GM21576 (cell line): ENCODE measurements around the gene PTPRF.

Experiments
- ATAC-seq: cut with Tn5 transposase; IDR thresholded peaks from one replicate; pipeline ENCODE4 v1.9.1; 2021; ENCODE audit warnings: mild to moderate bottlenecking, moderate library complexity; ENCODE audit not compliant: unreplicated experiment

The PTPRF gene

DNA sequence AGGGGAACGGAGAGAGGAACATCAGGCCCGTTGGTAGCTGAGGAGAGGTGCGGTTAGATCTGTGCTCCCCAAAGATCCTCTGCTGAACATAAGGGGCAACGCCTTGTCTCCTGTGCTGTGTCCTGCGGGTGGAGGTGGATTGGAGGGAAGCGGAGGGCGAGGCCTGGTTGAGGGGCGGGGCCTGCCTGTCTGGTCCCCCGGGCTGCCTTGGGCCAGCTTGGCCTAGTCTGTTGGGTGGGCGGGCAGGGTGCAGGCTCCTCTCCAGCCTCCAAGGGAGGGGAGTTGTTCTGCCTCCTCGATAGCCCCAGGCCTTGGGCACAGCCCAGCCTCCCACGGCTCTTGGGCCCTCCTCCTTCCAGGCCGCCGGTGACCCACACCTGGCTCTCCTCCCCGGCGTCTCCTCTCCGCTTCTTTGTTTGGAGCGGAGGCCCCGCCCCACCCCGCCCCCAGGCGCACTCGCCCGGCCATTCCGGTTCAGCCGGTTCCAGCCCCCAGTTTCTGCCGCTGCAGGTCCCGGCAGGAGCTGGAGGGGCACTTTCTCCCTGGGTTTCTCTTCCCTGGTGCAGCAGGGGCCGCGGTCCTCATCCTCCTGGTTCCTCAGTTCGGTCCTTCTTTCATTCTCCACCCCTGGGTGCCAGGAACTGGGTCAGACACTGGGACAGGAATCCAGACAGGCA is 19.4 kb downstream of the PTPRF start:
- no peak for ATAC-seq

GRCh38 chr1:43550598-43551246 is 20.0 kb downstream of the PTPRF start:
- no peak for ATAC-seq

GRCh38 chr1:43551396-43551888 is 20.8 kb downstream of the PTPRF start:
- ATAC-seq: no peak

- ATAC-seq: no peak
Measured at GRCh38 chr1:43552059-43552742, 21.5 kb downstream of the PTPRF start.

DNA sequence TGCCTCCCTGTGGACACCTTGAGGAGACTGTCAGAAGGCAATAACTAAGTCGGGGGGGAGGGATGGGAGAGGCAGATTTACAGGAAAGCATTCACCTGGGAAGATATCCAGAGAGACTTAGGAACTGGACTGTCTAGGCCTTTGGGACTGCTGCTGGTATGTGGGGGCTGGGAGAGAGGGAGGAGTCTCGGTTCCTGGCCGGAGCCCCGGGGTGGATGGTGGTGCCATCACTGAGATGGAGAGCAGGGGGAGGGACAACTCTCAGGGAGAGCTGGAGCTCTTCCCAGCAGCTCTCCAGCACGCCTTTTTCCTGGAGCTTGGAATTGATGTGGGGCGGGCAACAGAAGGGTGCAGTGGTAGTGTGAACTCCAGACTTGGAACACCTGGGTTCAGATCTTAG is 22.1 kb downstream of the PTPRF start:
- ATAC-seq: no peak

- ATAC-seq: no peak
Measured at GRCh38 chr1:43554444-43554992, 23.8 kb downstream of the PTPRF start.

DNA sequence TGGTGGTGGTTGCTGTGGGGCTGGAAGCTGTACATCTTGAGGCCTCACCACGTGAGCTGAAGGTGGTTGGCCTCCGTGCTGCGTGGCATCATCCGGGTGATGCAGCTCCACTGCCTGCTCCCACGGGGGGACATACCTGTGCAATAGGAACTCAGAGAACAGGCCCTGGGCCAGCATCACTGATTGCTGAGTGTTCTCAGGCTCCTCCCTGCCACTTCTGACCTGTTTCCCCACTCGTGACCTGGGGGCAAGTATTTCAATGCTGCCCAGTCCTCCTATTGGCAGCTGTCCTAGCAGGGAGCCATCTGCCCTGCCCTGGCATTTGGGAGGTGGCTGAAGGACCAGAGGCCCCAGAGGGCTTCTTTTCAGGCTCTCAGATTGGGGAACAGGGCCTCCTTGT is 26.1 kb downstream of the PTPRF start:
- no peak for ATAC-seq

GRCh38 chr1:43557744-43558245 is 27.1 kb downstream of the PTPRF start:
- no peak for ATAC-seq

GRCh38 chr1:43558346-43558841 is 27.7 kb downstream of the PTPRF start:
- ATAC-seq: no peak

DNA sequence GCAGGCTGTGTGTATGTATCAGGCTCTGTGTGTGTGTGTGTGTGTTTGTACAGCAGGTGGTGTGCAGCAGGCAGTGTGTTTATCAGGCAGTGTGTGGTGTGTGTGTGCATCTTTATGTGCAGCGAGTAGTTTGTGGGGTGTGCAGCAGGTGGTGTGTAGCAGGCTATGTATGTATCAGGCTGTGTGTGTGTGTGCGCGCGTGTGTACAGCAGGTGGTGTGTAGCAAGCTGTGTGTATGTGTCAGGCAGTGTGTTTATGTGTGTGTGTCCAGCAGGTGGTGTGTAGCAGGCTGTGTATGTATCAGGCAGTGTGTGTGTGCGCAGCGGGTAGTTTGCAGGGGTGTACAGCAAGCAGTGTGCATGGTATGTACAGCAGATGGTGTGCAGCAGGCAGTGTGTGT is 29.0 kb downstream of the PTPRF start:
- ATAC-seq: no peak

GRCh38 chr1:43560286-43560685 is 29.6 kb downstream of the PTPRF start:
- ATAC-seq: no peak

DNA sequence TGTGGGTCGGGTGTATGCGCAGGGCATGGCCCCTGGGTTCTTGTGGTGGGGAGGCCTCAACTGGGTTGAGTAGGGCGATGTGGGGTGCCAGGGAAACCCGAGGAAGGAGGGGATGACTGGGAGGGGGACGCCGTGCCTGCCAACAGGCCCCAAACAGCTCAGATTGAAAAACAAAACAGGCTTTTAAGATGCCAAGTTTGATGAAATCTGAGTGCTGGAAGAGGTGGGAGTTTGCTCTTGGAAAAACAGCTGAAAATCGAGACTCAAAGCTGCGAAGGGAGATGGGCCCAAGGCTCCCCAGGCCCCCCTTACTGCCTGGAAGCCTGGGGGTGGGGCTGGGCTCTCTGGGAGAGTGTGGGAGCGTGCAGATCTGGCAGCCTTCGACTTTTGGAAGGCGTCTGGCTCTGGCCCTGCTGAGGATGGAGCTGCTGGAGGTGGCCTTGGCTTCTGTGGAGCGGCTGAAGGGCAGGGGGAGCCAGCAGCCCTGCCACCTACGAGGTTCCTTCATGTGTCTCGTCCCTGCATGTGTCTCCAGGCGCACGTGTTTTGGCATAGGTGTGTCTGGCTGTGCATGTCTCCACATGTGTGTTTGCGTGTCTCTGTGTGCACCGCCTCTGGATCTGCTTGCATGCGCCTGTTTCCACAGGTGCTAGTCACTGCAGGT is 33.3 kb downstream of the PTPRF start:
- ATAC-seq: no peak

DNA sequence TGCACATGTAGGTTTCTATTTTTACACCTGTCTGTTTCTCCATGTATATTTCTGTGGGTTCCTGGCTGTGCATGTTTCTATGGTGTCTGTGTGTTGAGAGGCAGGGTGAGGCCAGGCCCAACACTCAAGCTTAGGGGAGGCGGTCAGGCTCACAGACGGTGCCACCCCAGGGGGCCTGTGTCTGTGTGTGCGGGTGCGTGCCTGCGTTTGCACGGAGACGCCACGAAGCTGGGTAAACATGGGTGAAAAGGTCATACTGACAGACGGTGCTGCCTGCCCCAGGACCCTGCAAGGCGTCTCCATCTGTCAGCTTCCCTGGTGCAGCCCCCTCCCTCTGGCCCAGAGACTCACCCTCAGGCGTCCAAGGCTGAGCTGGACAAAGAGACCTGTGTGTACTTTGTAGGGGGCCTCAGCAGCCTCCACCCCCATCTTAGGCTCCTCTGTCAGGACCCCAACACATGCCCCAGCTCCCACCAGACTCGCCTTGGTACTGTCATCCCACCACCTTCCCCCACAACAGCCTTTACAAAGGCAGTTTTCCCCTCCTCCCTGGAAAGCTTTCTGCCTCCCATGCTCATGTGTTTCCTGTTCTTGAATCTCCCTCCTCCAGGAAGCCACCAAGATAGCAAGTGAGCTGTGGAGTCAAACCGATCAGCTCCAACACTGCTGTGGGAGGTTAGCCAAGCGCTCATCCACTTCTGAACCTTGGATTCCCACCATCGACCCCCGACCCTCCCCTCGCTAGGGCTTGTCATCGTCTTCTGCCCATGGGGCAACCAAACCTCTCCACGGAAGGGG is 34.1 kb downstream of the PTPRF start:
- no peak for ATAC-seq

- ATAC-seq: no peak
Measured at GRCh38 chr1:43565600-43566360, 35.1 kb downstream of the PTPRF start.

DNA sequence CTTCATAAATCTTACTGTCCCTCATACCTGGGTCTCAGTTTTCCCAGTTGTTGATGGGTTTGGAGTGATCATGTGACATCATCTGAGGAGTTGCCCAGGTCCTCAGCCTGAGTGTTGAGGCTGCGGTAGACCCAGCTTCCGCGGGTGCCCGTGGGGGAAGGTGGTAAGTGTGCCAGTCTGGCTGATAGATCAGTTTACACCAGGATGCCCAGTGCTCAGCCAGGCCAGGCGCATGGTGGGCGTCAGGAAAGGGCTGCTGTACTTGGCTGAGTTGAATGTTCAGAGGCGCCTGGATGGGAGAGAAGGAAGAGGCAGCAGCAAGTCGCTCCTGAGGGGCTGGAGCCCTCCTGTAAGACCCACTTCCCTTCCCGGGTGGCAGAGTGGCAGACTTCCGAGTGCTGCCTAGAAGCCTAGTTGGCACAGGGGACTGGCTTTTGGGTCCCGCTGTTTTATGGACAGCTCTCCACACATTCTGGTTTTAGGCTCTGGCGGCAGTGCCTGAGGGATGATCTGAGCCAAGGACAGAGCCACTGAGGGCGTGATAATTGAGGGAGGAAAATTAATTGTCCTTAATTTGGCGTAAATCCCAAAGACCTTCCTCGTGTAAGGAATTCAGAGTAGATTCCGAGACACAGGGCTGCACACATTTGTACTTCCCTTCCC is 35.8 kb downstream of the PTPRF start:
- ATAC-seq: no peak

DNA sequence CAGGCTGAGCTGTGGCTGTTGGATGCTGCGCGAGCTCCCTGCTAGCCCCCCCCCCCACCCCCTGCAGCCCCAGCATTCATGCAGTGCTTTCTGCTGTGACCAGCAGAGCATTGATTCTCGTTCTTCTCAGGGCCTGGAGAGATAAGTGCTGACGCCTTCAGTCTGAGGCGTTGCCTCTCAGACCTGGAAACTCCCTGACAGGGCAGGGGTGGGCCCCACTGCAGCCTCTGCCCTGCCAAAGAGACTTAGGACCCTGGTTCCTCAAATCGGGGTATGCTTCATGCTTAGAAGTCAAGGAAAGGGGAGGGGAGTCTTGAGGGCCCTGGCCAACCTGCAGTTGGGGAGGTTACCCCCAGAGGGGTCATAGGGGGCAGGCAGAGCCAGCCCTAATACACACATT is 38.5 kb downstream of the PTPRF start:
- ATAC-seq: no peak

- ATAC-seq: no peak
Measured at GRCh38 chr1:43570277-43570676, 39.6 kb downstream of the PTPRF start.

DNA sequence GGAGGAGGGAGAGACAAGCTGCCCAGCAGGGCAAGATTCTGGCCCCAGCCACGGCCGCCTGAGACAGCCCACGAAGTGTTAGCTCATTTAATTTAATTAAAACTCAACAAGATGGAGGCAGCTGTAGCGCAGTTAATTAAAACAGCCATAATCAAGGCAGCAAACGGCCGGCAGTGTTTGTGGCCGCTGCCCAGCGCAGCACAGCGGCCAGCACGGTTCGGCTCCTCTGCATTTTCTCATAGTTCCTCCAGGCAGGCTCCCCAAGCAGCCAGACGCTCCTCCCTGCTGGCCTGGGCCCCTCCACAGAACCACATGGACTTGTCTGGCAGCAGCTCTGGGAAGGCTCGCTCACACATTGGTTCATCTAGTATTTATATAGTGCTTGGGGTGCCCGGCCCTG is 40.0 kb downstream of the PTPRF start:
- no peak for ATAC-seq

DNA sequence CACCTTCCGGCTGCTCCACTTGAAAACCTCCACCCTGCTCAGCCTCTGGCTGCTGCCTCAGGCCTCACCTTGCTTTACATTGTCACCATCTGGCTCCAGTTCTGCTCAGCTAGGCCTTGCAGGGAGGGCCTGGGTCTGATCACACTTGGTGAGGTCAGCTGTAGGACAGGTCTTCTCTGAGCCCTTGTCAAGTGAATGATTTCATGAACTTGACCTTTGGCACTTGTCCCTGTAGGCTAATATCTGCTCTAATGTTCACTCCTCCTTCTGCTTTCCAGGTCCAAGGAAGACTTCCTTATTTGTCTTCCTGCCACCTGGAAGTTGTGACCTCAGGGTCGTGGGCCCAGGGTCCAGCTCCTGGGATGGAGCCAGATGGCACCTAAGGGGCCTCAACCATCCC is 41.4 kb downstream of the PTPRF start:
- ATAC-seq: no peak
